Measurements from ENCODE around the gene LRRTM4. TPM values are rescaled to one million over a fixed set of nuclear protein-coding genes. Genes with fewer than 3 reads are reported as not detected.
A peak's percentile ranks its signal among the peaks of the same experiment; 100 is the strongest.

LRRTM4 gene
- total RNA-seq (ENCODE audit: low replicate concordance): 5.4 and 6.5 TPM in 2 replicates
- long read RNA-seq, partial matches to known transcripts: 1 of 7 reads
- long read RNA-seq, other reads (novel, unspliced or antisense): 4 of 7 reads

DNA sequence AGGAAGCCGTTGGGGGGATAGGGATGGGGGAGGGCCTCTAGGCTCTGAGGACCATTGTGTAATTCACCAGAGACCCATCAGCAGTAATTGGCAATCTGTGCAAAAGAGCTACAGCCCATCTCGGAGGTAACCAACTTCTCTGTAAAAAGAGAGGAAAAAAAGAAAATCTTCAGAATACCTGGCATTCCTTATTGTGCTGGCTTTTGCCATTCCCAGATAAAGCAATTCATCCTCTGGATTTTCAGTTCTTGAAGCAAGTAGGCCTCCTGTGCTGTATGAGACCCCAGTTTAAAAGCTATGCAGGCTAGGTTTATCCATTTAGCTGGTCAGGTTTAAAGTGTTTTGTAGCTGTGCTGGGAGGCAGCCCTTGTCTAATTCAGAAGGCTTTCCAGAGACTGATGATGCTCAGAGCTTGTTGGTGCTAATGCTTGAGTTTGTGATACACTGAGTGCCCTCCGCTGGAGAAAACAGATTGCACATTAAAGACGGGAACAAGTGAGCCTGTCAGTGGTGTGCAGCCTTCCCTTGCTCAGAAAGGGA is at the start of gene LRRTM4:
LRRTM4 (minus strand) TSS at position 446 of the 540 bp plus-strand sequence.
- peak within 1 kb of the TSS; percentile 33 for H3K4me3 Mint-ChIP-seq

GRCh38 chr2:77571545-77571944 is 49.4 kb upstream of the LRRTM4 start:
- DNase-seq (ENCODE audit: extremely low spot score, unreplicated experiment): no peak
- TF ChIP-seq CTCF (conservative IDR thresholded peaks at IDR 0.05): no peak
- Mint-ChIP-seq H3K4me3 (no peak overlapping the region), H3K27ac (no peak overlapping the region), H3K36me3 (no peaks in the 10 kb centered on the region), H3K27me3 (no peaks in the 10 kb centered on the region), H3K4me1 (ENCODE audit: unreplicated experiment) (no peaks in the 10 kb centered on the region), H3K9me3 (no peaks in the 10 kb centered on the region)

More for the DNA sequence above, at the start of gene LRRTM4:
- peak; percentile 56 for TF ChIP-seq CTCF (conservative IDR thresholded peaks at IDR 0.05)
- Mint-ChIP-seq H3K36me3 (no peaks in the 10 kb centered on the region), H3K9me3 (peaks cover 7% of the 10 kb centered on the region), H3K27me3 (peaks cover 4% of the 10 kb centered on the region), H3K4me1 (ENCODE audit: unreplicated experiment) (peaks cover 21% of the 10 kb centered on the region), H3K27ac (no peak within 1 kb of the TSS)
- no peak for DNase-seq (ENCODE audit: extremely low spot score, unreplicated experiment)

DNA sequence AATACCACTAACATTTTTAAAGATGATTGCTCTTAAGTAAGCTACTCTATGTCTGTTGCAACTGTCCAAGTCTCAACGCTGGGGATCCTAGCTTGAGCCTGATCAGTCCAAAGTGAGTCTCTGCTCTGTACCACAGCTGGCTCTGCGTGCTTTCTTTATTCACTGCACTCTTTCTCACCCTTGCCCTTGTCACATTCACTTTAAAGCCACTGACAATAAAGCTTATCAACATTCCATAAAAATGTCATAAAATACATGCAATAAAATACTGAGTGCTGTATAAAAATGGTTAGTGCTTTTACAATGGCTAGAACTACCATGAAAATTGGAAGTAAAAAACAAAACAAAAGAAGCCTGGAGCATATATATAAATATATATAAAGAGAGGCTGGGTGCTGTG is 45.5 kb upstream of the LRRTM4 start:
- Mint-ChIP-seq H3K4me3 (no peak overlapping the region), H3K9me3 (no peaks in the 10 kb centered on the region), H3K36me3 (no peaks in the 10 kb centered on the region), H3K4me1 (ENCODE audit: unreplicated experiment) (no peaks in the 10 kb centered on the region), H3K27ac (no peak overlapping the region), H3K27me3 (no peaks in the 10 kb centered on the region)
- no peak for DNase-seq (ENCODE audit: extremely low spot score, unreplicated experiment)
- TF ChIP-seq CTCF (conservative IDR thresholded peaks at IDR 0.05): no peak

GRCh38 chr2:77566582-77566981 is 44.4 kb upstream of the LRRTM4 start:
- Mint-ChIP-seq H3K4me3 (no peak overlapping the region), H3K27ac (no peak overlapping the region), H3K4me1 (ENCODE audit: unreplicated experiment) (no peaks in the 10 kb centered on the region), H3K9me3 (no peaks in the 10 kb centered on the region), H3K27me3 (no peaks in the 10 kb centered on the region), H3K36me3 (no peaks in the 10 kb centered on the region)
- DNase-seq (ENCODE audit: extremely low spot score, unreplicated experiment): no peak
- no peak for TF ChIP-seq CTCF (conservative IDR thresholded peaks at IDR 0.05)

DNA sequence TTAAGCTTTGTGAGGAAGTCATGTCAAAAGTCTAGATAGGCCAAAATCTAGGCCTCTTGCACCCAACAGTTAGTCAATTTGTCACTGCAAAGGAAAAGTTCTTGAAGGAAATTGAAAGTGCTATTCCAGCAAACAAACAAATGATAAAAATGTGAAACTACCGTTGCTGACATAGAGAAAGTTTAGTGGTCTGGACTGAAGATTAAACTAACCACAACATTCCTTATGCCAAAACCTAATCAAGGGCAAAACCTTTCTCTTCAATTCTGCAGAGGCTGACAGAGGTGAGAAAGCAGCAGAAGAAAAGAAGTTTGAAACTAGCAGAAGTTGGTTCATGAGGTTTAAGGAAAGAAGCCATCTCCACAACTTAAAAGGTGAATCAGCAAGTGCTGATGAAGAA is 44.0 kb upstream of the LRRTM4 start:
- Mint-ChIP-seq H3K27me3 (no peaks in the 10 kb centered on the region), H3K27ac (peak overlapping the region; percentile 37), H3K4me3 (no peak overlapping the region), H3K9me3 (no peaks in the 10 kb centered on the region), H3K36me3 (no peaks in the 10 kb centered on the region), H3K4me1 (ENCODE audit: unreplicated experiment) (no peaks in the 10 kb centered on the region)
- TF ChIP-seq CTCF (conservative IDR thresholded peaks at IDR 0.05): no peak
- DNase-seq (ENCODE audit: extremely low spot score, unreplicated experiment): no peak

Data from type B pancreatic cell (in vitro differentiated cells).